HEK293 (cell line): ENCODE data around the gene NEAT1.
A peak's percentile ranks its signal among the peaks of the same experiment; 100 is the strongest.

ENCODE experiments used
- CTCF ChIP-seq: fragments of 450-650 bp; formaldehyde crosslinking; IDR thresholded peaks from 2 replicates; pipeline ENCODE4 v1.5.1; 2016; ENCODE audit warnings: missing biosample characterization, missing genetic modification characterization
- INSM2 ChIP-seq: fragments of 450-650 bp; formaldehyde crosslinking; IDR thresholded peaks from 2 replicates; pipeline ENCODE4 v1.5.1; 2016; ENCODE audit warnings: missing biosample characterization, missing genetic modification characterization
- KLF1 ChIP-seq: fragments of 450-650 bp; formaldehyde crosslinking; IDR thresholded peaks from 2 replicates; pipeline ENCODE4 v1.5.1; 2016; ENCODE audit warnings: missing biosample characterization, missing genetic modification characterization
- KLF10 ChIP-seq: fragments of 450-650 bp; IDR thresholded peaks from 2 replicates; pipeline ENCODE4 v1.5.1; 2018; ENCODE audit warnings: missing biosample characterization, mild to moderate bottlenecking, missing genetic modification characterization
- SP7 ChIP-seq: fragments of 450-650 bp; formaldehyde crosslinking; IDR thresholded peaks from 2 replicates; pipeline ENCODE4 v1.5.1; 2016; ENCODE audit warnings: missing biosample characterization, missing genetic modification characterization
- ZBTB1 ChIP-seq: fragments of 450-650 bp; formaldehyde crosslinking; IDR thresholded peaks from 2 replicates; pipeline ENCODE4 v1.5.1; 2016; ENCODE audit warnings: missing biosample characterization, missing genetic modification characterization
- ZBTB20 ChIP-seq: fragments of 450-650 bp; formaldehyde crosslinking; IDR thresholded peaks from 2 replicates; pipeline ENCODE4 v1.5.1; 2016; ENCODE audit warnings: missing biosample characterization, missing genetic modification characterization
- ZBTB8A ChIP-seq: fragments of 450-650 bp; formaldehyde crosslinking; IDR thresholded peaks from 2 replicates; pipeline ENCODE4 v1.5.1; 2016; ENCODE audit warnings: missing biosample characterization, missing genetic modification characterization
- ZNF202 ChIP-seq: fragments of 450-650 bp; formaldehyde crosslinking; IDR thresholded peaks from 2 replicates; pipeline ENCODE4 v1.5.1; 2016; ENCODE audit warnings: missing biosample characterization, missing genetic modification characterization, borderline replicate concordance
- ZNF324 ChIP-seq: fragments of 450-650 bp; formaldehyde crosslinking; IDR thresholded peaks from 2 replicates; pipeline ENCODE4 v1.5.1; 2016; ENCODE audit warnings: missing biosample characterization, missing genetic modification characterization
- ZNF362 ChIP-seq: fragments of 450-650 bp; formaldehyde crosslinking; IDR thresholded peaks from 2 replicates; pipeline ENCODE4 v1.5.1; 2016; ENCODE audit warnings: missing biosample characterization, missing genetic modification characterization
- ZNF501 ChIP-seq: fragments of 450-650 bp; formaldehyde crosslinking; IDR thresholded peaks from 2 replicates; pipeline ENCODE4 v1.5.1; 2016; ENCODE audit warnings: missing biosample characterization, missing genetic modification characterization
- ZNF555 ChIP-seq: fragments of 450-650 bp; formaldehyde crosslinking; conservative IDR thresholded peaks from 2 replicates; pipeline ENCODE4 v1.5.1; 2017; ENCODE audit warnings: missing biosample characterization, mild to moderate bottlenecking, missing genetic modification characterization, inconsistent platforms
- ZNF624 ChIP-seq: fragments of 450-650 bp; formaldehyde crosslinking; IDR thresholded peaks from 2 replicates; pipeline ENCODE4 v1.5.1; 2017; ENCODE audit warnings: missing biosample characterization, missing genetic modification characterization
- ZNF664 ChIP-seq: fragments of 450-650 bp; formaldehyde crosslinking; IDR thresholded peaks from 2 replicates; pipeline ENCODE4 v1.5.1; 2016; ENCODE audit warnings: missing biosample characterization, missing genetic modification characterization
- ZNF843 ChIP-seq: fragments of 450-650 bp; formaldehyde crosslinking; IDR thresholded peaks from 2 replicates; pipeline ENCODE4 v1.5.1; 2016; ENCODE audit warnings: missing biosample characterization, missing genetic modification characterization
- TF ChIP-seq, protein P1 (sequence below): fragments of 450-650 bp; formaldehyde crosslinking; IDR thresholded peaks from 2 replicates; pipeline ENCODE4 v1.5.1; 2016; ENCODE audit warnings: missing biosample characterization, missing genetic modification characterization
- TF ChIP-seq, protein P2 (sequence below): fragments of 450-650 bp; IDR thresholded peaks from 2 replicates; pipeline ENCODE4 v1.5.1; 2018; ENCODE audit warnings: missing biosample characterization, missing genetic modification characterization
- TF ChIP-seq, protein P3 (sequence below): fragments of 450-650 bp; formaldehyde crosslinking; IDR thresholded peaks from 2 replicates; pipeline ENCODE4 v1.5.1; 2016; ENCODE audit warnings: missing biosample characterization, missing genetic modification characterization
- TF ChIP-seq, protein P4 (sequence below): fragments of 450-650 bp; formaldehyde crosslinking; conservative IDR thresholded peaks from 2 replicates; pipeline ENCODE4 v1.5.1; 2016; ENCODE audit warnings: low read depth, missing biosample characterization, missing genetic modification characterization
- TF ChIP-seq, protein P5 (sequence below): fragments of 450-650 bp; formaldehyde crosslinking; optimal IDR thresholded peaks from 2 replicates; pipeline ENCODE3; 2016; ENCODE audit warnings: missing biosample characterization, mild to moderate bottlenecking, missing genetic modification characterization

Gene NEAT1

DNA sequence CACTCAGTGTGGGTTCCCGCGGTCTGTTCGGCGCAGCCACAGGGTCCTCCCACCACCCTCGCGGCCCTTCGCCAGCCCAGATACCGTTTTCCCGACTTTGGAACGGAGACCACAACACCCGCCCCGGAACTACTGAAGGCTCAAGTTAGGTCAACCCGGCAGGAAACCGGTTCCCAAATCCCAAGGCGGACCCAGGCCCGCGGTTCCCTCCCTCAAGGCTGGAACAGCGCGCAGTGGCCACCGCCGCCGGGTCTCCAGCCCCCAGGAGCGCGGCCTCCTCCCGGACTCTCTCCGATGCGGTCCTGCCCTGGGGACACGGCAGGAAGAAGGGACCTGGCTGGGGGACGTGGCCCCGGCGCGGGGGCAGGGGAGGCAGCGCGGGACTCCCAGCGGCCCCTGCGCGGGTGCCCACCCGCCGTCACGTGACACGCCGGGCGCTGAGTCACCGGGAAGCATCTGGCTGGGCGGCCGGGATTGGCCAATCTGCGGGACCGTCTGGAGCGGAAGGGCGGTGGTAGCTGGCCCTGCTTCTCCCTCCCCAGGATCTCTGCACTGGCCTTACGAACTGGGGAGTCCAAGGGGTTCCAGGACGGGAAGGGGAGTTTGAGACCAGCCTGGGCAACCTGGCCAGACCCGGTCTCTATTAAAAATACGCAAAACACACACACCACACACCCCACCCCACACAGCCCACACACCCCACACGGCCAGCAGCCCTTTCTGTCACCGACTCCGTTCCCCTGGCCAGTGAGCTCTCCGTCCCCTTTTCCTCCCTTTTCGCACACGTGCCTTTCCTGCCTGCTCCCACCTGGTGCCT, 54.8 kb downstream of the NEAT1 start (continued):
- TF ChIP-seq, protein P1, sequence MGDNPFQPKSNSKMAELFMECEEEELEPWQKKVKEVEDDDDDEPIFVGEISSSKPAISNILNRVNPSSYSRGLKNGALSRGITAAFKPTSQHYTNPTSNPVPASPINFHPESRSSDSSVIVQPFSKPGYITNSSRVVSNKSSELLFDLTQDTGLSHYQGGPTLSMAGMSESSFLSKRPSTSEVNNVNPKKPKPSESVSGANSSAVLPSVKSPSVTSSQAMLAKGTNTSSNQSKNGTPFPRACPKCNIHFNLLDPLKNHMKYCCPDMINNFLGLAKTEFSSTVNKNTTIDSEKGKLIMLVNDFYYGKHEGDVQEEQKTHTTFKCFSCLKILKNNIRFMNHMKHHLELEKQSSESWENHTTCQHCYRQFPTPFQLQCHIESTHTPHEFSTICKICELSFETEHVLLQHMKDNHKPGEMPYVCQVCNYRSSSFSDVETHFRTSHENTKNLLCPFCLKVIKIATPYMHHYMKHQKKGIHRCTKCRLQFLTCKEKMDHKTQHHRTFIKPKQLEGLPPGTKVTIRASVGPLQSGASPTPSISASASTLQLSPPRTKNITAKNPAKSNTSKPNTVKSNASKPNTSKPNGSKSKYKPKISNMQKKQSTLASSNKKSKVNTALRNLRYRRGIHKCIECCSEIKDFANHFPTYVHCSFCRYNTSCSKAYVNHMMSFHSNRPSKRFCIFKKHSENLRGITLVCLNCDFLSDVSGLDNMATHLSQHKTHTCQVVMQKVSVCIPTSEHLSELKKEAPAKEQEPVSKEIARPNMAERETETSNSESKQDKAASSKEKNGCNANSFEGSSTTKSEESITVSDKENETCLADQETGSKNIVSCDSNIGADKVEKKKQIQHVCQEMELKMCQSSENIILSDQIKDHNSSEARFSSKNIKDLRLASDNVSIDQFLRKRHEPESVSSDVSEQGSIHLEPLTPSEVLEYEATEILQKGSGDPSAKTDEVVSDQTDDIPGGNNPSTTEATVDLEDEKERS (tag by site-specific recombination), result no peak
- TF ChIP-seq CTCF (tag by site-specific recombination) (0 out of 2 replicates have a peak, but pooled peaks have one; percentile 15), ZNF555 (tag by site-specific recombination) (no peak), ZBTB1 (no peak), ZNF324 (tag by site-specific recombination) (no peak), ZNF843 (tag by site-specific recombination) (no peak), SP7 (tag by site-specific recombination) (peak; percentile 72), ZNF664 (tag by site-specific recombination) (no peak), ZBTB8A (tag by site-specific recombination) (peak; percentile 81), ZNF624 (tag by site-specific recombination) (no peak), INSM2 (tag by site-specific recombination) (no peak), ZNF362 (tag by site-specific recombination) (no peak), ZNF501 (tag by site-specific recombination) (peak; percentile 54), KLF1 (peak; percentile 71; the same call in 1 of the 2 replicates), ZBTB20 (tag by site-specific recombination) (peak; percentile 68; the same call in 1 of the 2 replicates), ZNF202 (peak; percentile 89), KLF10 (tag by site-specific recombination) (peak; percentile 50; the same call in 1 of the 2 replicates)
- TF ChIP-seq, protein P2, sequence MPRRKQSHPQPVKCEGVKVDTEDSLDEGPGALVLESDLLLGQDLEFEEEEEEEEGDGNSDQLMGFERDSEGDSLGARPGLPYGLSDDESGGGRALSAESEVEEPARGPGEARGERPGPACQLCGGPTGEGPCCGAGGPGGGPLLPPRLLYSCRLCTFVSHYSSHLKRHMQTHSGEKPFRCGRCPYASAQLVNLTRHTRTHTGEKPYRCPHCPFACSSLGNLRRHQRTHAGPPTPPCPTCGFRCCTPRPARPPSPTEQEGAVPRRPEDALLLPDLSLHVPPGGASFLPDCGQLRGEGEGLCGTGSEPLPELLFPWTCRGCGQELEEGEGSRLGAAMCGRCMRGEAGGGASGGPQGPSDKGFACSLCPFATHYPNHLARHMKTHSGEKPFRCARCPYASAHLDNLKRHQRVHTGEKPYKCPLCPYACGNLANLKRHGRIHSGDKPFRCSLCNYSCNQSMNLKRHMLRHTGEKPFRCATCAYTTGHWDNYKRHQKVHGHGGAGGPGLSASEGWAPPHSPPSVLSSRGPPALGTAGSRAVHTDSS (tag by site-specific recombination), result no peak
- TF ChIP-seq, protein P3, sequence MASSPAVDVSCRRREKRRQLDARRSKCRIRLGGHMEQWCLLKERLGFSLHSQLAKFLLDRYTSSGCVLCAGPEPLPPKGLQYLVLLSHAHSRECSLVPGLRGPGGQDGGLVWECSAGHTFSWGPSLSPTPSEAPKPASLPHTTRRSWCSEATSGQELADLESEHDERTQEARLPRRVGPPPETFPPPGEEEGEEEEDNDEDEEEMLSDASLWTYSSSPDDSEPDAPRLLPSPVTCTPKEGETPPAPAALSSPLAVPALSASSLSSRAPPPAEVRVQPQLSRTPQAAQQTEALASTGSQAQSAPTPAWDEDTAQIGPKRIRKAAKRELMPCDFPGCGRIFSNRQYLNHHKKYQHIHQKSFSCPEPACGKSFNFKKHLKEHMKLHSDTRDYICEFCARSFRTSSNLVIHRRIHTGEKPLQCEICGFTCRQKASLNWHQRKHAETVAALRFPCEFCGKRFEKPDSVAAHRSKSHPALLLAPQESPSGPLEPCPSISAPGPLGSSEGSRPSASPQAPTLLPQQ, result peak; percentile 61
- TF ChIP-seq, protein P4, sequence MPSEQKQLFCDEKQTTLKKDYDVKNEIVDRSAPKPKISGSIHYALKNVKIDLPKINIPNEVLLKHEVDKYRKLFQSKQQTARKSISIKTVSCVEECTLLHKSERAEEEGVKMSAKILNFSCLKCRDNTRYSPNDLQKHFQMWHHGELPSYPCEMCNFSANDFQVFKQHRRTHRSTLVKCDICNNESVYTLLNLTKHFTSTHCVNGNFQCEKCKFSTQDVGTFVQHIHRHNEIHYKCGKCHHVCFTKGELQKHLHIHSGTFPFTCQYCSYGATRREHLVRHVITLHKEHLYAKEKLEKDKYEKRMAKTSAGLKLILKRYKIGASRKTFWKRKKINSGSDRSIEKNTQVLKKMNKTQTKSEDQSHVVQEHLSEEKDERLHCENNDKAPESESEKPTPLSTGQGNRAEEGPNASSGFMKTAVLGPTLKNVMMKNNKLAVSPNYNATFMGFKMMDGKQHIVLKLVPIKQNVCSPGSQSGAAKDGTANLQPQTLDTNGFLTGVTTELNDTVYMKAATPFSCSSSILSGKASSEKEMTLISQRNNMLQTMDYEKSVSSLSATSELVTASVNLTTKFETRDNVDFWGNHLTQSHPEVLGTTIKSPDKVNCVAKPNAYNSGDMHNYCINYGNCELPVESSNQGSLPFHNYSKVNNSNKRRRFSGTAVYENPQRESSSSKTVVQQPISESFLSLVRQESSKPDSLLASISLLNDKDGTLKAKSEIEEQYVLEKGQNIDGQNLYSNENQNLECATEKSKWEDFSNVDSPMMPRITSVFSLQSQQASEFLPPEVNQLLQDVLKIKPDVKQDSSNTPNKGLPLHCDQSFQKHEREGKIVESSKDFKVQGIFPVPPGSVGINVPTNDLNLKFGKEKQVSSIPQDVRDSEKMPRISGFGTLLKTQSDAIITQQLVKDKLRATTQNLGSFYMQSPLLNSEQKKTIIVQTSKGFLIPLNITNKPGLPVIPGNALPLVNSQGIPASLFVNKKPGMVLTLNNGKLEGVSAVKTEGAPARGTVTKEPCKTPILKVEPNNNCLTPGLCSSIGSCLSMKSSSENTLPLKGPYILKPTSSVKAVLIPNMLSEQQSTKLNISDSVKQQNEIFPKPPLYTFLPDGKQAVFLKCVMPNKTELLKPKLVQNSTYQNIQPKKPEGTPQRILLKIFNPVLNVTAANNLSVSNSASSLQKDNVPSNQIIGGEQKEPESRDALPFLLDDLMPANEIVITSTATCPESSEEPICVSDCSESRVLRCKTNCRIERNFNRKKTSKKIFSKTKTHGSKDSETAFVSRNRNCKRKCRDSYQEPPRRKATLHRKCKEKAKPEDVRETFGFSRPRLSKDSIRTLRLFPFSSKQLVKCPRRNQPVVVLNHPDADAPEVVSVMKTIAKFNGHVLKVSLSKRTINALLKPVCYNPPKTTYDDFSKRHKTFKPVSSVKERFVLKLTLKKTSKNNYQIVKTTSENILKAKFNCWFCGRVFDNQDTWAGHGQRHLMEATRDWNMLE (tag by site-specific recombination), result peak; percentile 59; the same call in 1 of the 2 replicates
- TF ChIP-seq, protein P5, sequence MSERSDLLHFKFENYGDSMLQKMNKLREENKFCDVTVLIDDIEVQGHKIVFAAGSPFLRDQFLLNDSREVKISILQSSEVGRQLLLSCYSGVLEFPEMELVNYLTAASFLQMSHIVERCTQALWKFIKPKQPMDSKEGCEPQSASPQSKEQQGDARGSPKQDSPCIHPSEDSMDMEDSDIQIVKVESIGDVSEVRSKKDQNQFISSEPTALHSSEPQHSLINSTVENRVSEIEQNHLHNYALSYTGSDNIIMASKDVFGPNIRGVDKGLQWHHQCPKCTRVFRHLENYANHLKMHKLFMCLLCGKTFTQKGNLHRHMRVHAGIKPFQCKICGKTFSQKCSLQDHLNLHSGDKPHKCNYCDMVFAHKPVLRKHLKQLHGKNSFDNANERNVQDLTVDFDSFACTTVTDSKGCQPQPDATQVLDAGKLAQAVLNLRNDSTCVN (tag by site-specific recombination), result peak; percentile 66
